ENCODE measurements around the gene APOA5. TPM values are rescaled to one million over a fixed set of nuclear protein-coding genes. Genes with fewer than 3 reads are reported as not detected.
A peak's percentile ranks its signal among the peaks of the same experiment; 100 is the strongest.

Gene APOA5
- total RNA-seq, 1 experiment from 2014 or later = not detected

GRCh38 chr11:116800610-116801009 lies 8.9 kb upstream of the APOA5 start:
- peak overlapping the region; percentile 36; the same call in 1 of the 2 replicates for H2AFZ ChIP-seq (ENCODE audit: low read length)
- DNase-seq = no peak
- H3K27ac ChIP-seq (ENCODE audit: low read length) = no peak overlapping the region
- H3K4me2 ChIP-seq (ENCODE audit: low read length) = no peak overlapping the region
- H3F3A ChIP-seq (ENCODE audit: low read length, unreplicated experiment) = no peaks in the 10 kb centered on the region
- H3K79me2 ChIP-seq (ENCODE audit: low read length) = no peaks in the 10 kb centered on the region
- BruUV-seq (replicated peaks) = no TSS peak
- H3K4me1 ChIP-seq (ENCODE audit: insufficient read depth, low read length) = no peaks in the 10 kb centered on the region
- H3K27me3 ChIP-seq (ENCODE audit: low read length) = no peaks in the 10 kb centered on the region
- ChIA-PET POLR2A (ENCODE audit: unreplicated experiment) (no interaction called here), CTCF (no interaction called here)
- H3K4me3 ChIP-seq (ENCODE audit: low read length) = no peak overlapping the region
- intact Hi-C loops (cut with micrococcal nuclease) = no loop called here
- TF ChIP-seq EZH2phosphoT487 (IDR thresholded peaks at IDR 0.05; ENCODE audit: borderline replicate concordance, low read length) (no peak), EZH2 (IDR thresholded peaks at IDR 0.05; ENCODE audit: low read length, unreplicated experiment) (no peak), CTCF (conservative IDR thresholded peaks at IDR 0.05; ENCODE audit: low read depth, low read length) (no peak)
- no peak for ATAC-seq
- no peaks in the 10 kb centered on the region for H3K36me3 ChIP-seq (ENCODE audit: low read depth, low read length)
- no peak overlapping the region for H3K9ac ChIP-seq (ENCODE audit: low read length)
- H3K9me2 ChIP-seq (replicated peaks; ENCODE audit: low read length) = no peaks in the 10 kb centered on the region
- H4K20me1 ChIP-seq (ENCODE audit: low read length) = no peaks in the 10 kb centered on the region
- no peaks in the 10 kb centered on the region for H3K9me3 ChIP-seq (ENCODE audit: low read length)

- DNase-seq (no peak), ATAC-seq (no peak)
- no peak for TF ChIP-seq CTCF (conservative IDR thresholded peaks at IDR 0.05; ENCODE audit: low read depth, low read length)
- Histone ChIP-seq H4K20me1 (ENCODE audit: low read length) (no peaks in the 10 kb centered on the region), H3K4me1 (ENCODE audit: insufficient read depth, low read length) (peaks cover 6% of the 10 kb centered on the region), H3K79me2 (ENCODE audit: low read length) (no peaks in the 10 kb centered on the region), H3K9me3 (ENCODE audit: low read length) (no peaks in the 10 kb centered on the region), H3K4me3 (ENCODE audit: low read length) (no peak overlapping the region), H3K36me3 (ENCODE audit: low read depth, low read length) (no peaks in the 10 kb centered on the region), H2AFZ (ENCODE audit: low read length) (no peak overlapping the region), H3F3A (ENCODE audit: low read length, unreplicated experiment) (no peaks in the 10 kb centered on the region), H3K9me2 (replicated peaks; ENCODE audit: low read length) (no peaks in the 10 kb centered on the region), H3K4me2 (ENCODE audit: low read length) (no peak overlapping the region), H3K9ac (ENCODE audit: low read length) (no peak overlapping the region), H3K27ac (ENCODE audit: low read length) (no peak overlapping the region), H3K27me3 (ENCODE audit: low read length) (no peaks in the 10 kb centered on the region)
- intact Hi-C loops (cut with micrococcal nuclease) = no loop called here
- ChIA-PET CTCF (no interaction called here), POLR2A (ENCODE audit: unreplicated experiment) (no interaction called here)
- BruUV-seq (replicated peaks) = no TSS peak
Observed at GRCh38 chr11:116798368-116798767, 6.7 kb upstream of the APOA5 start.

GRCh38 chr11:116797816-116798215 lies 6.1 kb upstream of the APOA5 start:
- Histone ChIP-seq H4K20me1 (ENCODE audit: low read length) (no peaks in the 10 kb centered on the region), H3K27me3 (ENCODE audit: low read length) (no peaks in the 10 kb centered on the region), H3K4me3 (ENCODE audit: low read length) (no peak overlapping the region), H3K4me1 (ENCODE audit: insufficient read depth, low read length) (peaks cover 12% of the 10 kb centered on the region), H3F3A (ENCODE audit: low read length, unreplicated experiment) (no peaks in the 10 kb centered on the region), H3K27ac (ENCODE audit: low read length) (no peak overlapping the region), H3K9me3 (ENCODE audit: low read length) (no peaks in the 10 kb centered on the region), H2AFZ (ENCODE audit: low read length) (no peak overlapping the region), H3K9ac (ENCODE audit: low read length) (no peak overlapping the region), H3K36me3 (ENCODE audit: low read depth, low read length) (no peaks in the 10 kb centered on the region), H3K4me2 (ENCODE audit: low read length) (no peak overlapping the region), H3K9me2 (replicated peaks; ENCODE audit: low read length) (no peaks in the 10 kb centered on the region), H3K79me2 (ENCODE audit: low read length) (no peaks in the 10 kb centered on the region)
- ChIA-PET POLR2A (ENCODE audit: unreplicated experiment) (no interaction called here), CTCF (no interaction called here)
- BruUV-seq (replicated peaks) = no TSS peak
- intact Hi-C loops (cut with micrococcal nuclease) = no loop called here
- no peak for ATAC-seq
- no peak for DNase-seq
- TF ChIP-seq EZH2 (IDR thresholded peaks at IDR 0.05; ENCODE audit: low read length, unreplicated experiment) (no peak), EZH2phosphoT487 (IDR thresholded peaks at IDR 0.05; ENCODE audit: borderline replicate concordance, low read length) (no peak), CTCF (conservative IDR thresholded peaks at IDR 0.05; ENCODE audit: low read depth, low read length) (no peak)

All from PC-3 (cell line).